Measurements from ENCODE around the gene SLC9A5. TPM values are rescaled to one million over a fixed set of nuclear protein-coding genes. Genes with fewer than 3 reads are reported as not detected.

The SLC9A5 gene
- total and polyA plus RNA-seq, 2 donors (not counting 3 experiments of a cell fraction or from before 2014, with no cell fraction given): 2.7 to 2.8 TPM

GRCh38 chr16:67199808-67200198 is 49.0 kb upstream of the SLC9A5 start:
- Histone ChIP-seq H3K4me2 (ENCODE audit: insufficient read depth, low read length) (no peak overlapping the region), H3K36me3 (ENCODE audit: control insufficient read depth in 2 of 2, extremely low read depth in 1 of 2, insufficient read depth in 2 of 2, low read length in 2 of 2) (peaks cover 18 to 68% of the 10 kb centered on the region in 2 experiments)
- intact Hi-C loops (cut with micrococcal nuclease): loop anchor here (2.0 to 10.0 kb wide), 2 partner anchors 17 to 195 kb away; partner anchors contain the start of gene TPPP3

More at GRCh38 chr16:67199808-67200198, 49.0 kb upstream of the SLC9A5 start:
- H3K9me1 ChIP-seq (replicated peaks; ENCODE audit: control insufficient read depth, extremely low read depth, insufficient read depth, low read length): no peaks in the 10 kb centered on the region
- peaks cover 2% of the 10 kb centered on the region for H3K4me1 ChIP-seq (ENCODE audit: control insufficient read depth, extremely low read depth, insufficient read depth, low read length)
- POLR2A ChIA-PET: no interaction called here
- FAIRE-seq: no peak
- H3K4me3 ChIP-seq (replicated peaks in 1 of 3; ENCODE audit: insufficient read depth in 1 of 3, low read depth in 1 of 3, low read length in 3 of 3): no peak overlapping the region
- CTCF ChIA-PET: interaction anchor here (0.6 to 0.7 kb wide), 2 partner anchors 9 to 58 kb away, joined by 3 read pairs; no protein-coding TSS in a partner anchor
- TF ChIP-seq POLR2A (IDR thresholded peaks at IDR 0.05; ENCODE audit: low read depth, low read length): no peak
- no peak for TF ChIP-seq MYC (IDR thresholded peaks at IDR 0.05; ENCODE audit: low read depth, low read length)
- no peak for TF ChIP-seq EZH2 (IDR thresholded peaks at IDR 0.05; ENCODE audit: borderline replicate concordance, low read depth, low read length, severe bottlenecking)
- TF ChIP-seq POLR2AphosphoS5 (IDR thresholded peaks at IDR 0.05; ENCODE audit: insufficient read depth, low read depth, low read length): no peak
- no peak for TF ChIP-seq JUN (IDR thresholded peaks at IDR 0.05; ENCODE audit: borderline replicate concordance, insufficient read depth, insufficient read length, low read depth)
- TF ChIP-seq CTCF (IDR thresholded peaks at IDR 0.05; ENCODE audit: extremely low read depth in 1 of 2, insufficient read depth in 1 of 2, low read depth in 1 of 2, low read length in 2 of 2): no peak
- no peak for TF ChIP-seq MAX (IDR thresholded peaks at IDR 0.05; ENCODE audit: insufficient read depth, insufficient read length)
- no peak for TF ChIP-seq GATA2 (IDR thresholded peaks at IDR 0.05; ENCODE audit: insufficient read depth, insufficient read length, low read depth, low read length)
- no peak for TF ChIP-seq FOS (IDR thresholded peaks at IDR 0.05; ENCODE audit: borderline replicate concordance, insufficient read depth, low read length)
- dilution Hi-C loops (cut with MboI; ENCODE audit: extremely low pct_ligation_motif_present, low sequenced_read_pairs): no loop called here
- no TSS peak for BruUV-seq (replicated peaks)
- no peak overlapping the region for H2AFZ ChIP-seq (ENCODE audit: low read depth, low read length)
- DNase-seq (ENCODE audit: low read depth, low spot score): no peak
- H3K27me3 ChIP-seq (ENCODE audit: control insufficient read depth in 2 of 2, insufficient read depth in 2 of 2, low read length in 2 of 2): no peaks in the 10 kb centered on the region
- no peak overlapping the region for H3K9ac ChIP-seq (replicated peaks; ENCODE audit: extremely low read depth, insufficient read depth, low read length)
- peaks cover 19% of the 10 kb centered on the region for H3K79me2 ChIP-seq (ENCODE audit: control insufficient read depth, insufficient read depth, low read length)
- no peaks in the 10 kb centered on the region for H3K9me3 ChIP-seq (replicated peaks; ENCODE audit: control insufficient read depth, insufficient read depth, low read length)
- H4K20me1 ChIP-seq (replicated peaks; ENCODE audit: control insufficient read depth, extremely low read depth, insufficient read depth, low read length): no peaks in the 10 kb centered on the region
- H3K27ac ChIP-seq (ENCODE audit: insufficient read depth, low read depth, low read length): no peak overlapping the region

Data from endothelial cell of umbilical vein (primary cell).